ENCODE data around the gene SNX5.

The SNX5 gene

DNA sequence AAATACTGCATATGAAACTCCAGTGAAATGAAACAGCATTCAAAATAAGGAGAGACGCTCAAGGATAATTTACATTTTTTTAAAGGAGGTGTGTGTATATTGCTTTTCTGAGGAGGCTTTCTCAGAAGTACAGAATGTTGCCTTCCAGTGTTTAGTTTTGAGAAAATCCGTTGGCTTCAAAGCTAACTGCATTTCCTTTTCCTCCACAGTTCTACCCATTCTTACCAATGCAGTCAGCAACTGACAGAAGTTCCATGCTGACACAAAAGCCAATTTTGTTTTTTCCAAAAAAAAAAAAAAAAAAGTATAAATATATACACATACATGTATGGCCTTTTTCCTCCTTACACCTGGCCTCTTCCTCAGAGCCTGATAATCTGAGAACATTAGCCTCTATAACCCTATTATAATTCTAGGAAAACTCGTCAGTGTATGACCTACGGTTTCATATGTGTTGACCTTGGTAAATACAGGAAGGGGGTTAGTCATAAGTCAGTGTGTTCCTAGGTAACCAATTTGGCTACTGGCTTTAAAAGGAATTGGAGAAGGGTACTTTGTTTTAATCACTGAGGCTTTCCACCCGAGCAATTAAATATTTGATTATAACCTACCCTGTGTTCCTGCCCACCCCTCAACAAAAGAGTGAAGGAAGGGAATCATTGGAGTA is 24.4 kb upstream of the SNX5 start:
- DNase-seq (ENCODE audit: low read depth) = no peak

DNA sequence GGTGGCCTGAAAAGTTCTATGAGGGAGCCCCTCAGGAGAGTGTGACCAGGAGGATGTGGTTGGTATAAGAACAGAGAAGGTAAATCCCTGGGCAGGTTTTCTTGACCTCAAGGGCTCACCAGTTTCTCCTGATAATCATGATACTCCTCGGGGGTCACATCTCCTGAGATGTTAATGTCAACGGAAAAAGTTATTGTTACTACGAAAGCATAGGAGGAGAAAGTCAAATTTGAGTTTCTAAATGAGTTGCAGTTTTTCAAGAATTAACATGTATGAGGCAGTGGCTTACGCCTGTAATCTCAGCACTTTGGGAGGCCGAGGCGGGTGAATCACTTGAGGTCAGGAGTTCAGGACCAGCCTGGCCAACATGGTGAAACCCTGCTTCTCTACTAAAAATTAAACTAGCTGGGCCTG is 23.6 kb upstream of the SNX5 start:
- DNase-seq (ENCODE audit: low read depth) = no peak

- no peak for DNase-seq (ENCODE audit: low read depth)
Measured at GRCh38 chr20:17990278-17990972, 21.8 kb upstream of the SNX5 start.

- no peak for DNase-seq (ENCODE audit: low read depth)
Measured at GRCh38 chr20:17987988-17988387, 19.4 kb upstream of the SNX5 start.

GRCh38 chr20:17985388-17986018 is 16.9 kb upstream of the SNX5 start:
- no peak for DNase-seq (ENCODE audit: low read depth)

GRCh38 chr20:17976305-17976704 is 7.7 kb upstream of the SNX5 start:
- DNase-seq (ENCODE audit: low read depth) = no peak

DNA sequence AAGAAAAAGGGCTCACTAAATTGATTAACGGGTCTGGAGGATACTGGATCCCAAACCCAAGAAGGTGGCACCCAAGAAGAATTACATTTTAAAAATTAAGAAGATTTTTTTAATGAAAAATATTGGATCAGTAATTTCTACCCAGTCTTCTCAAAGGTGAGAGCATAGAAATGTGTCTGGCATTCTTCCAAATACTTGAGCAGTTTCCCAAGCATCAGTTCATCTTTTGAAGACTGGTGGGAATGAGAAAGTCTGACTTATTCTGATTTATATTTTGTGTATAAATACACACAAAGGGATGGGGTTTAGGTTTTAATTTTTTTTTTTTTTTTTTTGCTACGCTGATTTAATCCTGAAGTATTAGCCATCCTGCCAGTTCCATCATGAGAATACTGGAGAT is 3.5 kb upstream of the SNX5 start:
- DNase-seq (ENCODE audit: low read depth) = no peak

DNA sequence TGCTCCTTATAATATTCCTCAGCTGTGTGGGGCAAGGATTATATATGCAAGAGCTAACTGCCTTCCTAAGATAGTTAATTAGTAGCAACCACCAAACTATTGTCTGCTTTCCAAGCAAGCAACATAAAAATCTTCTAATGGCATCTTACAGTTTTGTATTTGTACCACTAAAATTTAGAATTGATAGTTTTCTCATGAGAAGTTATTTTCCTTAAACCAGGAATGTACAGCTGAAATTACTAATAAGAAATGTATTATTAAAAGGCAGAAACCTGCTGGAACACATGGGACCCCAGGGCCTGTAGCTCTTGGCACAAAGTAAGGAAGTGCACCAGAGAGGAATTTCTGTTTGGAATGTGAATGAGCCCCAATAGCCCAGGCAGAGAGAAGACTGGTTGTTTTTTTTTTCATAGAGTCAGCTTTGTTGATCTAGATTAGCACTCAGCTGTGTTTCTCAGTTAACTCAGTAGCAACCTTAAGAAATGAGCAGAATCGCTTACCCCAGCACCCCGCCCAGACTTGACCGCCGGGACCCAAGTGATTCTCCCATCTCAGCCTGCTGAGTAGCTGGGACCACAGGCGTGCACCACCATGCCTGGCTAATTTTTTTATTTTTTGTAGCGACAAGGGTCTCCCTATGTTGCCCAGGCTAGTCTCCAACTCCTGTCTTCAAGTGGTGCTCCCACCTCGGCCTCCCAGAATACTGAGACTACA is 2.9 kb upstream of the SNX5 start:
- DNase-seq (ENCODE audit: low read depth) = no peak

- no peak for DNase-seq (ENCODE audit: low read depth)
Measured at GRCh38 chr20:17969884-17970409, 1.4 kb upstream of the SNX5 start.

GRCh38 chr20:17969278-17969883 is 787 bp upstream of the SNX5 start:
- no peak for DNase-seq (ENCODE audit: low read depth)

DNA sequence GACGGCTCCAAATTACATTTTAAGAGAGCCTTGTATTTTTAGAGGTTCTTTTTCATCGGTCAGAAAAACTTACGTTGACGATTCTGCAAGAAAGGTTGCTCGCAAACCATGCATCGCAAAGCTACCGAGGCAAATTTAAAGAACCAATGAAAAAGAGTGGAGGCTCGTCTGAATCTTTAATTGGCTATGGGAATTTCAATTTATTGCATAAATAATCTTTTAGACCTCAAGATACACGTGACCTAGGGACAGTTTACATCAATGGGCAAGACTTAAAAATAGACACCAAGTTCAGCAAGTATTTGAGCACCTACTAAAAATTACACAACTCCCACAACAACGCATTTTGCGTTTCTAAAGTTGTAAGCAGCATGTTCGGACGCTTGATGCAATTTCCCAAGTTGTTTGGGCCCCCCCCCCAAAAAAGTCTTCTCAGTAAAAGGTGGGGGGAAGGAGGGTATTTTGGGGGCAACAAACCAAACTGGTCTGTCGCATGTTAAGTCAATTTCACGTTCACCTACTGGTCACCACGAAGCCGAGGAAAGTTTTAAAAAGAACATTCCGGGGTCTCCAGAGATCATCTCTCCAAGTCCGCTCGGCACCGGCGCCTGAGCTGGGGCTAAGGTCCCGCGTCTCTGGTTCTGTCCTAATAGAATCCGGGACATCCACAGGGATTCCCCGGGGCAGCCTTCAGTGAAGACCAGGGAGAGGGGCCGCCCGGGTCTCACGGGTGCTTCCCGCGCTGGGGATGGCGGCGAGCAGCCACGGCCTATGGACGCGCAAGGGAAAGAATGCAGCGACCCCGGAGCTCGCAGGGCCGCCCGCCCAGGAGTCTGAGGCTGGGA is 851 bp downstream of the SNX5 start:
- DNase-seq (ENCODE audit: low read depth) = no peak

DNA sequence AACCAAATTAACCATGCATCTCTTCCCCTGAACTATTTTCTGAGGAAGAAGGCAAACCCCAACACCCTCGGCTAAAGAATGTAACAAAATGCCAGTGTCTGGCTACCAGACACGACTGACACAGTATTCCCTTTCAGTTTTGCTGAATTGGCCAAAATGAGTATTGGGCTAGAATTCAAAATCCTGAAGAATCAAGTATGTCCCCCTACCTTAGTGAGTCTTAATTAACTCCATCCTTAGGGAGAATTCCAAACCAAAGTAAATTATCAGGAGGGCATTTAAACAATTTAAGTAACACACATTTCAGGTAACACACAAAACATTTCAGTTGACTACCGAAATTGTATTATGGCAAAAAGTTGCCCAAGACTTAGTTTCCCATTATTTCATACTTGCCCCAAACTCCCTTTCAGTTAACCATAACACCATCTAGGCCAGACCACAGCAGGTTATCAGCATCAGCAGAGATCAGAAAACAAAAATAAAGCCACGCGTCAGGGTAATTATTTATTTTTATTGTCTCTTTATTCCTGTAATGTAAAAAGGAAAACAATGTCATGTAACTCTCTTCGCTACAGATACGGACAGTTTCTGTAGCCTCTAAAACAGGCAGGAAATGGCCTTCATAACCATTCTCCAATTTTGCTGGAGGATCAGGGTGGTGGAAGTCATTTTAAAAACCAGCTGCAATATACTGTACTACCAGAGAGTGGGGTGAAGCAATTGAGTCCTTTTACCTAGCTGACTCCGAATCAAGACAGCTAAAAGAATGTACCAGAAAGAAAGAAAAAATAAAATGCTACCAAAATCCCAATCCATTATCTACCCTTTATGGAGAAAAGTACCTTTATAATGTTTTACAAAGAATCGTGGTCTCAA is 1.9 kb downstream of the SNX5 start:
- DNase-seq (ENCODE audit: low read depth) = no peak

DNA sequence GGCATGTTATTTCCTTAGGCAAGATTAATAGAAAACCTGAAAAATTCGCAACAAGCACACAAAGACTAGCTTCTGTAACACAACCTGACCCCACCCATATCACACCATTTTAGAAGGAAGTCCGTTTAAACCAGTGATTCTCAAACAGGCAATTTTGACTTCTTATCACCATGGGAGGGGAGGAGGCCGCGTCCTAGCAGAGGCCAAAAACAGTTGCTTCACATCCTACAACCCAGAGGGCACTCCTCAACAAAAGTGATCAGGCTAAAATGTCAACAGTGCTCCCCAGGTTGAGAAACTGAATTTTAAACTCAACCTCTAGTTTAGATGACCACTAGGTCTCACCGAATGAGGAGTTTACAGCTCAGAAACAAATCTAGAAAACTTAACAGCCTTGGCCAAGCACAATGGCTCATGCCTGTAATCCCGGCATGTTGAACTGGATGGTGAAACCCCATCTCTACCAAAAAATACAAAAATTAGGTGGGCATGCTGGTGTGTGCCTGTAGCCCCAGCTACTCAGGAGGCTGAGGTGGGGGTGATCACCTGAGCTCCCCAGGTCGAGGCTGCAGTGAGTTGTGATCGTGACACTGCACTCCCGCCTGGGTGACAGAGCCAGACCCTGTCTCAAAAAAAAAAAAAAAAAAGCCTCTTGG is 3.4 kb downstream of the SNX5 start:
- DNase-seq (ENCODE audit: low read depth) = no peak

DNA sequence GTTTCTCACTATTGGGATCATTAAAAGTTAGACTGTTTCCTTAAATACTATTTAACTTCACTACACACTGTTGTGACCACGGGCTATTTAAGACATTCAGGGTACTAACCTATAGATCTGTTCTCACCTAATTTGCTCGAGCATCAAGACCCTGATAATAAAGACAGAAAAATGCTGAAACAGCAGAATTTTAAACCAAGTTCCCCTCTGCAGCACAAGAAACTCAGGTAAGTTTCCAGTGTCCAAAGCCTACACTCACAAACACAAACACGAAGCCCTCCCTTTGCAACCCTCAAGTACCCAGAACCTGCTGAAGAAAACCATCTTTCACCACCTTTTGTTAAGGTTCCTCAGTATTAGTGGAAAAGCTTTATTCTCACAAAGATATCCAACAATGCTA is 4.0 kb downstream of the SNX5 start:
- DNase-seq (ENCODE audit: low read depth) = no peak

- DNase-seq (ENCODE audit: low read depth) = no peak
Measured at GRCh38 chr20:17964073-17964472, 4.5 kb downstream of the SNX5 start.

DNA sequence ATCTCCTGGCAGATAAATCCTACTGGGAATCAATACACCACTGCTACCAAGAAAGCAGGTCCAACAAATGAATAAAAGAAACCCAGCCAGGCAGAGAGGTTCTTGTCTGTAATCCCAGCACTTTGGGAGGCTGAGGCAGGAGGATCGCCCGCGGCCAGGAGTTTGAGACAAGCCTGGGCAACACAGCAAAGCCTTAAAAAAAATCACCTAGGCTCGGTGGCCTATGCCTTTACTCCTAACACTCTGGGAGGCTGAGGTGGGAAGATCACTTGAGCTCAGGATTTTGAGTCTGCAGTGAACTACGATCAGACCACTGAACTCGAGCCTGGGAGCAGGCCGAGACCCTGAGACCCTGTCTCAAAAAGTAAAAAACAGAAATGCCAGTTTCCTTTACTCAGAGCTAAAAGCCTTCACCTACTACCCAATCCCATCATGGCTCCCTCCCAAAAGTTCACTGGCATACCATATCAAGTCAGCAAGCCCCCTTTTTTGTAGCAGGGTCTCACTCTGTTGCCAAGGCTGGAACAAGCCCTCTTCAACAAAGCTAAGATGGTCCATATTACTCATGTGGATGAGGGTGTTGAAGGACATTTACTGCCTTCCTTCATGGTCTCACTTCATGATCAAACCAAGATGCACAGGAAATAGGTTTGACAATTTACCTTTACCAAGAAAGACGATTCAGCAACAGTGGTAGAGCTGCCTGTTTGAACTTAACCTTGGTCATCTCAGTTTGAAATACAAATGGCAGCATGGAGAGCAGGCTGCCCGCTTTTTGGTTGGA is 5.3 kb downstream of the SNX5 start:
- no peak for DNase-seq (ENCODE audit: low read depth)

DNA sequence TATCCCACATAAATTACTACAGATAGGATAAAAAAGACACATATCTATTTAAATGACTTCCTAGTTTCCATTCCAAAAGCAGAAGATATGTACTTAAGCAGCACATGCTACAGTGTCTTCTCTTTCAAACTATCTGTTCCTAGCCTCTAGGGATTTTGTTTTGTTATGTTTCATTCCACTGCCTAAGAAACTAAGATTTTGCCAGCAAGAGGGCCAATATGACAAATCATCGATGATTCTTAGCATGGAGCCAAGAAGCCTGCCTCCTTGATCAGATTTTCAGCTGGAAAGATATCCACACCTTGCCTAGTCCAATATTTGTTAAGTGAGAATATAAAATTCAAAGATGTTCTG is 7.0 kb downstream of the SNX5 start:
- DNase-seq (ENCODE audit: low read depth) = no peak

GRCh38 chr20:17960927-17961586 is 7.5 kb downstream of the SNX5 start:
- DNase-seq (ENCODE audit: low read depth) = no peak
